ENCODE data around the gene BANK1.

The BANK1 gene

DNA sequence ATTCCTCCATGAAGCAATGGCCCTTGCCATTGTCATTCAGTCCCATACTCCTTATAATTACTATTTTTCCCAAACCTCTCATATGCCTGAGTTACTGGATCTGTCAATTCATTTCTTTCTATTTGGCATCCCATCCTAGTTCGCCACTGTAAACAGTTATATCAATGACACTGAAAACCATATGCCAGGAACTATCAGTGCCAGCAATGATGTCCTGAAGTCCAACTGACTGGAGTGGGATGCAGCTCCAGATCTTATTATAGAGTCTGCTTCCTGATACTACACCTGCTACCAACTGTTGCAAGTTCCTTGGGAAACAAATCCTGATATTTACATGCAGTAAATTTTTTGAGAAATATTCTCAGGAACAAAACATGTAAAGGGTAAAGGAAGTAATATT is 27.0 kb upstream of the BANK1 start:
- TF ChIP-seq, protein P1, sequence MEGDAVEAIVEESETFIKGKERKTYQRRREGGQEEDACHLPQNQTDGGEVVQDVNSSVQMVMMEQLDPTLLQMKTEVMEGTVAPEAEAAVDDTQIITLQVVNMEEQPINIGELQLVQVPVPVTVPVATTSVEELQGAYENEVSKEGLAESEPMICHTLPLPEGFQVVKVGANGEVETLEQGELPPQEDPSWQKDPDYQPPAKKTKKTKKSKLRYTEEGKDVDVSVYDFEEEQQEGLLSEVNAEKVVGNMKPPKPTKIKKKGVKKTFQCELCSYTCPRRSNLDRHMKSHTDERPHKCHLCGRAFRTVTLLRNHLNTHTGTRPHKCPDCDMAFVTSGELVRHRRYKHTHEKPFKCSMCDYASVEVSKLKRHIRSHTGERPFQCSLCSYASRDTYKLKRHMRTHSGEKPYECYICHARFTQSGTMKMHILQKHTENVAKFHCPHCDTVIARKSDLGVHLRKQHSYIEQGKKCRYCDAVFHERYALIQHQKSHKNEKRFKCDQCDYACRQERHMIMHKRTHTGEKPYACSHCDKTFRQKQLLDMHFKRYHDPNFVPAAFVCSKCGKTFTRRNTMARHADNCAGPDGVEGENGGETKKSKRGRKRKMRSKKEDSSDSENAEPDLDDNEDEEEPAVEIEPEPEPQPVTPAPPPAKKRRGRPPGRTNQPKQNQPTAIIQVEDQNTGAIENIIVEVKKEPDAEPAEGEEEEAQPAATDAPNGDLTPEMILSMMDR (IDR thresholded peaks at IDR 0.05; ENCODE audit: low read depth, low read length, missing control alignments) = no peak
- no peak overlapping the region for H3K4me3 ChIP-seq (ENCODE audit: low read depth, low read length)
- DNase-seq (ENCODE audit: low read depth) = no peak

- no peak for DNase-seq (ENCODE audit: low read depth)
- TF ChIP-seq, protein P1 (IDR thresholded peaks at IDR 0.05; ENCODE audit: low read depth, low read length, missing control alignments) = no peak
- no peak overlapping the region for H3K4me3 ChIP-seq (ENCODE audit: low read depth, low read length)
Observed at GRCh38 chr4:101774807-101775206, 15.7 kb upstream of the BANK1 start.

DNA sequence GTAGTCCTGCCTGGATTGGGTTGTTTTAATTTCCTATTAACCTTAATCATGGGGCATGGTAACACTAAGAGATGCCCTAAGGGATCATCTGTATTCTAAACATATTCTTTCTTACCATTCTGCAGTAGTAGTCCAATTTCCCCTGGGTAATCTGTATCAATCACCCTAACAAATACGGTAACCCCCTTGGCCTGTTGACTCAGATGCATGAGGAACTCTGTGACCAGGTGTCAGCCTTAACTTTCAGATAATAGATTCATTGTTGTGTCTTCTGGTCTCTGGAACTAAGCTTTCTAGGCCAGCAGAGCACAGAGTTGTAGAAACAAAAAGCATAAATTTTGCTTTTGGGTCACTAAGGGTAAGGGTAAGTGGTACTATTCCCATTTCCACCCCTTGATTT is 13.1 kb upstream of the BANK1 start:
- H3K4me3 ChIP-seq (ENCODE audit: low read depth, low read length) = no peak overlapping the region
- TF ChIP-seq, protein P1 (IDR thresholded peaks at IDR 0.05; ENCODE audit: low read depth, low read length, missing control alignments) = no peak
- no peak for DNase-seq (ENCODE audit: low read depth)

GRCh38 chr4:101780284-101780683 is 10.2 kb upstream of the BANK1 start:
- DNase-seq (ENCODE audit: low read depth) = no peak
- H3K4me3 ChIP-seq (ENCODE audit: low read depth, low read length) = no peak overlapping the region
- TF ChIP-seq, protein P1 (IDR thresholded peaks at IDR 0.05; ENCODE audit: low read depth, low read length, missing control alignments) = no peak

DNA sequence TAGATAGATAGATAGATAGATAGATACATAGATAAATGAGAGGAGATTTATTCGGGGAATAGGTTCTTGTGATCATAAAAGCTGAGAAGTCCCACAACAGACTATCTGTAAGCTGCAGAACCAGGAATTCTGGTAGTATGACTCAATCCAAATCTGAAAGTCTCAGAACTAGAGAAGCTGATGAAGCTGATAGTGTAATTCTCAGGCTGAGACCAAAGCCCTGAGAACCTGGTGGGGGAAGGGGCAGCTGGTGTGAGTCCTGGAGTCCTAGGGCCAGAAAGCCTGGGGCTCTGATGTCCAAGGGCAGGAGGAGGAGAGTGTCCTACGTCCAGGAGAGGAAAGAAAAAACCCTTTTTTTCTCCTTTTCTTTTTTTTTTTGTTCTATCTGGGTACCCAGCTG is 8.0 kb upstream of the BANK1 start:
- TF ChIP-seq, protein P1 (IDR thresholded peaks at IDR 0.05; ENCODE audit: low read depth, low read length, missing control alignments) = no peak
- no peak for DNase-seq (ENCODE audit: low read depth)
- no peak overlapping the region for H3K4me3 ChIP-seq (ENCODE audit: low read depth, low read length)

DNA sequence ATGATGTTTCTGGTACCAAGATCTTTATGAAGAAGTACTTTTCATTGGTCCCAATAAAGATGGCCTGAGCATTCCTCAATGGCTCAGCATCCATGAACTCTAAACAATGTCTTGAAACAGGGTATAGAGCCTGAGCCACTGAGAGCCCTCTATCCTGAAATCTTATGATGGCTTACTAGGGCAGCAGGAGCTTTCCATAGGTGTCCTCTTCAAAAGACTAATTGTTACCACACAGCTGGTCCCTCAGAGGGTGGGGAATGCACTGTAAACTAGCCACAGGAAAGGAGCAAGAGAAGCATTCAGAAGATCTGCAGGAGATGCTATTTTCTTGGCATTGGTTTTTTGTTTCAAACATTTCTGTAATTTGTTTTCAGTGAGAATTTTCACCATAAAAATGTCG is 5.6 kb upstream of the BANK1 start:
- TF ChIP-seq, protein P1 (IDR thresholded peaks at IDR 0.05; ENCODE audit: low read depth, low read length, missing control alignments) = no peak
- H3K4me3 ChIP-seq (ENCODE audit: low read depth, low read length) = no peak overlapping the region
- DNase-seq (ENCODE audit: low read depth) = no peak

DNA sequence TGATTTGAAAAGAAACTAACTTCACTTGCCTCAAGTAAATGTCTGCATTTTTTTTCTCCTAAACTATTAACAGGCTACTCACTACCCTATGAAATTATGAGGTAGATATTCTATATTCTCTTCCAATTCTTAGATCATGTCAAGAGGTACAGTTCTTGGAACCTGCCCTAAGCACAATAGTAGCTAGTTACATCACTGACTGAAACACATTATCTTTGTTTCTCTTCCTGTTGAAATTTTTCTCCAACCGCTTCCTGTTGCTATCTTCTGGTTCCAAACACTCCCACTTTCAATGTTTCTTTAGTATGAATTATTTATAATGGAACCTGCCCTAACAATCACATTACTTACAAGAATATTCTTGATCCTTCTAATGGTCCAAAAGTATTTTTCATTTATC is 5.0 kb upstream of the BANK1 start:
- H3K4me3 ChIP-seq (ENCODE audit: low read depth, low read length) = no peak overlapping the region
- TF ChIP-seq, protein P1 (IDR thresholded peaks at IDR 0.05; ENCODE audit: low read depth, low read length, missing control alignments) = no peak
- no peak for DNase-seq (ENCODE audit: low read depth)
